ENCODE measurements around the gene PFDN1. TPM values are rescaled to one million over a fixed set of nuclear protein-coding genes. Genes with fewer than 3 reads are reported as not detected.

PFDN1 gene
- total RNA-seq, 1 experiment from 2014 or later: 94.1 TPM

DNA sequence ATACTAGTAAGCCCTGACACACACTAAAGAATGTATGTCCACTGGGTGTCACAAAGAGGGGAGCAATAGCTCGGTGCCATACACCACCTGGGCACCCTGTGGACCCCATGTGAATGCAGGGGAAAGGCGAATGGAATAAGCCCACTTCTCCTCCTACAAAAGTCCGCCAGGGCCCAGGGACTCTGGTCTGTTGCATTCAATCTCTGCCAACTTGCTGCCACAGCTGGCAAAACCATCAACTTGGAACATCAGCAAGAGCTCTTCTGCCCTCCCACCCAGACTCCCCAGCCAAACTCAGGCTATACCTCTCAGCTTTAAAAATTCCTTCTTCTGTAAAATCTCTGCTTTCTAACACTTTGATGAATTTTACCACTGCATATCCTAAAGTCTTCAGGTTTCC is 54.5 kb downstream of the PFDN1 start:
- H3K27ac ChIP-seq (ENCODE audit: low read depth, low read length, poor library complexity, severe bottlenecking): no peak overlapping the region
- peaks cover 6% of the 10 kb centered on the region for H3K36me3 ChIP-seq (ENCODE audit: insufficient read depth, low read length, poor library complexity, severe bottlenecking)
- no peak for TF ChIP-seq EZH2 (IDR thresholded peaks at IDR 0.05; ENCODE audit: borderline replicate concordance, low read depth, low read length, poor library complexity, severe bottlenecking)
- TF ChIP-seq, protein P1, sequence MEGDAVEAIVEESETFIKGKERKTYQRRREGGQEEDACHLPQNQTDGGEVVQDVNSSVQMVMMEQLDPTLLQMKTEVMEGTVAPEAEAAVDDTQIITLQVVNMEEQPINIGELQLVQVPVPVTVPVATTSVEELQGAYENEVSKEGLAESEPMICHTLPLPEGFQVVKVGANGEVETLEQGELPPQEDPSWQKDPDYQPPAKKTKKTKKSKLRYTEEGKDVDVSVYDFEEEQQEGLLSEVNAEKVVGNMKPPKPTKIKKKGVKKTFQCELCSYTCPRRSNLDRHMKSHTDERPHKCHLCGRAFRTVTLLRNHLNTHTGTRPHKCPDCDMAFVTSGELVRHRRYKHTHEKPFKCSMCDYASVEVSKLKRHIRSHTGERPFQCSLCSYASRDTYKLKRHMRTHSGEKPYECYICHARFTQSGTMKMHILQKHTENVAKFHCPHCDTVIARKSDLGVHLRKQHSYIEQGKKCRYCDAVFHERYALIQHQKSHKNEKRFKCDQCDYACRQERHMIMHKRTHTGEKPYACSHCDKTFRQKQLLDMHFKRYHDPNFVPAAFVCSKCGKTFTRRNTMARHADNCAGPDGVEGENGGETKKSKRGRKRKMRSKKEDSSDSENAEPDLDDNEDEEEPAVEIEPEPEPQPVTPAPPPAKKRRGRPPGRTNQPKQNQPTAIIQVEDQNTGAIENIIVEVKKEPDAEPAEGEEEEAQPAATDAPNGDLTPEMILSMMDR (conservative IDR thresholded peaks at IDR 0.05; ENCODE audit: low read depth, low read length): no peak
- no peaks in the 10 kb centered on the region for H3K9me3 ChIP-seq (ENCODE audit: low read depth, low read length, poor library complexity, severe bottlenecking)
- no peak overlapping the region for H3K4me3 ChIP-seq (ENCODE audit: low read depth, low read length, poor library complexity, severe bottlenecking)
- intact Hi-C loops (cut with micrococcal nuclease; ENCODE audit: unreplicated experiment): loop anchor here (5.0 kb wide), 1 partner anchor 464 kb away; no protein-coding TSS in a partner anchor
- DNase-seq (ENCODE audit: low spot score): no peak
- H3K4me1 ChIP-seq (ENCODE audit: insufficient read depth, low read length, poor library complexity, severe bottlenecking): peaks cover 18% of the 10 kb centered on the region
- BruUV-seq (replicated peaks): no TSS peak
- CTCF ChIA-PET: interaction anchor here (1.5 kb wide), 1 partner anchor 98 kb away, joined by 4 read pairs; the partner anchor contains the start of gene HBEGF
- POLR2A ChIA-PET (ENCODE audit: low non-redundant PET): no interaction called here
- H3K27me3 ChIP-seq (replicated peaks; ENCODE audit: insufficient read depth, low read depth, low read length, poor library complexity): no peaks in the 10 kb centered on the region

DNA sequence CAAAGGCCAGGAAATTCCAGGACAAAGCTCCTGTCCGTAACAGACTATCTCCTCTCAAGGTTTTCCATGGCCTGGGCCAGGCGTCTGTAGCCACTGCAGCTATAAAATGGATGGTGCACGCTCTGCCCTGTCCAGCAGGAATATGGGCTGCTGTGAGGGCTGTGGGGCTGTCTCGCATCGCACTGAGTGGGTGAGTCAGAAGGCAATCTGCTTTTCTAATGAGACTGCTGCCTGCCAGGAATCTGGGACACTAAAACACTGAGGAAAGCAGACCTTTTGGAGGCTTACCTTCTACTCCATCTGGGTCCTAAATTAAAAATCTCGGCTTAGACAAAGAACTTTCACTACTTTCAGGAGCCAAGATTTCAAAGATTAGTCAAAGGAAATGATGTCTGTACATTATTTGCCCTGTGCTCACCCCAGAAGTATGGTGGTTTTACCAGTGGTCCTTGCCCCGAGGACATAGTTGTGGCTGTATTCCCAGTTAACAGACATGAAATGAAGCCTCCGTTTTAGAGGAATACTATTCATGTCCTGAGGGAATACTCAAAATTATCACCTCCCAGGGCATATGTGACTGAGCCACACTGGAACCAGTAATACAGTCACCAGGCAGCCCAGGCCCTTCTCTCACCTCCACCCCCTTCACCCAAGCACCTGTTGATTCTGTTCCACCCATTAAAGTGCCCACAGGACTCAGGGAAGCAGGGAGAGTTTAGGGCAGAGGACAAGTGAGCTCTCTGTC is 56.4 kb downstream of the PFDN1 start:
- Histone ChIP-seq H3K27me3 (replicated peaks; ENCODE audit: insufficient read depth, low read depth, low read length, poor library complexity) (no peaks in the 10 kb centered on the region), H3K4me1 (ENCODE audit: insufficient read depth, low read length, poor library complexity, severe bottlenecking) (peaks cover 17% of the 10 kb centered on the region), H3K36me3 (ENCODE audit: insufficient read depth, low read length, poor library complexity, severe bottlenecking) (peaks cover 6% of the 10 kb centered on the region), H3K27ac (ENCODE audit: low read depth, low read length, poor library complexity, severe bottlenecking) (no peak overlapping the region), H3K9me3 (ENCODE audit: low read depth, low read length, poor library complexity, severe bottlenecking) (no peaks in the 10 kb centered on the region), H3K4me3 (ENCODE audit: low read depth, low read length, poor library complexity, severe bottlenecking) (no peak overlapping the region)
- intact Hi-C loops (cut with micrococcal nuclease; ENCODE audit: unreplicated experiment): loop anchor here (5.0 kb wide), 1 partner anchor 466 kb away; no protein-coding TSS in a partner anchor
- DNase-seq (ENCODE audit: low spot score): peak; percentile 47
- POLR2A ChIA-PET (ENCODE audit: low non-redundant PET): no interaction called here
- TF ChIP-seq, protein P1 (conservative IDR thresholded peaks at IDR 0.05; ENCODE audit: low read depth, low read length): no peak
- TF ChIP-seq EZH2 (IDR thresholded peaks at IDR 0.05; ENCODE audit: borderline replicate concordance, low read depth, low read length, poor library complexity, severe bottlenecking): no peak
- no TSS peak for BruUV-seq (replicated peaks)
- CTCF ChIA-PET: interaction anchor here (0.8 to 3.3 kb wide), 3 partner anchors 99 to 113 kb away, joined by 3 to 62 read pairs (median 5); partner anchors contain the start of gene SLC4A9

DNA sequence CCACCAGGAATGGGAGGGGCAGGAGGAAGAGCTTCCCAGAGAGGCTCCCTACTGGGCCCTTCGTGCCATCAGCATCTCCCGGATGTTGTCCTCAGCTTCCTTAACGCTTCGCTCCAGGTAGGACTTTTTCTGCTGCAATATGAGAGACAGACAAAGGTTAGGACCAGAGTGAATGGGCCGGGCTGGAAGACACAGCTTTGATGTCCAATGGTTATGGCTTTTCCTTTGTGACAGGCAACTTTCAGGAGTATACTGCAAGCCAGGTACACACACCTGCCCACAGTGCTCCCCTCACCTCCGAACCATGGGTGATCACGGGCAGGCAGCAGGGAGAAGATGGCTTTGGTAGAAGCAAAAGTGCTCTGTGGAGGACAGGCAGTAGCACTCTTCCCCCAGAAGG is 57.0 kb downstream of the PFDN1 start:
- Histone ChIP-seq H3K27me3 (replicated peaks; ENCODE audit: insufficient read depth, low read depth, low read length, poor library complexity) (no peaks in the 10 kb centered on the region), H3K4me1 (ENCODE audit: insufficient read depth, low read length, poor library complexity, severe bottlenecking) (peaks cover 19% of the 10 kb centered on the region), H3K36me3 (ENCODE audit: insufficient read depth, low read length, poor library complexity, severe bottlenecking) (peaks cover 6% of the 10 kb centered on the region), H3K9me3 (ENCODE audit: low read depth, low read length, poor library complexity, severe bottlenecking) (no peaks in the 10 kb centered on the region), H3K27ac (ENCODE audit: low read depth, low read length, poor library complexity, severe bottlenecking) (no peak overlapping the region), H3K4me3 (ENCODE audit: low read depth, low read length, poor library complexity, severe bottlenecking) (no peak overlapping the region)
- ChIA-PET CTCF (interaction anchor here (0.8 to 3.3 kb wide), 4 partner anchors 99 to 113 kb away, joined by 3 to 62 read pairs (median 9); partner anchors contain the start of gene SLC4A9), POLR2A (ENCODE audit: low non-redundant PET) (no interaction called here)
- no peak for DNase-seq (ENCODE audit: low spot score)
- TF ChIP-seq EZH2 (IDR thresholded peaks at IDR 0.05; ENCODE audit: borderline replicate concordance, low read depth, low read length, poor library complexity, severe bottlenecking): no peak
- TF ChIP-seq, protein P1 (conservative IDR thresholded peaks at IDR 0.05; ENCODE audit: low read depth, low read length): no peak
- intact Hi-C loops (cut with micrococcal nuclease; ENCODE audit: unreplicated experiment): loop anchor here (5.0 kb wide), 1 partner anchor 466 kb away; no protein-coding TSS in a partner anchor
- no TSS peak for BruUV-seq (replicated peaks)

All from A673 (cell line).